Activated gamma-delta T cell (primary cell): ENCODE results near the gene RALGAPA1.
"Not testable (repeated sequence)": the region's sequence is repeated elsewhere in the genome, so short reads cannot be mapped to it uniquely, and the experiment has no call there.

ENCODE experiments used
- DNase-seq: peaks from one replicate; lab custom pipeline; 2025; lab: John Stamatoyannopoulos, UW

The RALGAPA1 gene

DNA sequence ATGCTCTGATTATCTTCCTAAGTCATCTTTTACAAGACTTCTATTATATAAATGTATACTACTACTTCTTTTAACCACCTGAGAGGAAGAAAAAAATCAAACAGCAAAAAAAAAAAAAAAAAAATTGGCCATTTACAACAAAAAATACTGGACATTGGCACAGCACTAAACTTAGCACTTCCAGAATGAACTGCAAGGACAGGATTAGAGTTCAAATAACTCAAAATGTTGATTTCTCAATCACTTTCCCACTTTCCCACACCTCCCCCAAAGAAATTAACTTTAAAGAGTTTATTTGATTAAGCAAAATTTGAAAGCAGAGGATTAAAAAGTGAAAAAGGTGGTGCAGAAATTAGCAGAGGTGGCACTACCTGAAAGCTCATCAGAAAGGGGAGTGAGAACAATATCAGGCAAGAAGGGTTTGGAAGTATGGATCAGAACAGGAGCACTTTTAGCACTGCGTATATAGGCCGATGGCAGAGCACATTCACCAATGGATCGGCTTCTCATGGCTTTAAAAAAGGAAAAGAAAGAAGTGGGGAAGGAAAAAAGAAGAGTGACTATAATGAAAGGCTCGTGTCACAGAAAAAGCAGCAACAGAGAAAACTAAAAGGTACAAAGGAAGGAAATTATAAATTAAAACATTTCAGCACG, 109.2 kb downstream of the RALGAPA1 start:
- no peak for DNase-seq

DNA sequence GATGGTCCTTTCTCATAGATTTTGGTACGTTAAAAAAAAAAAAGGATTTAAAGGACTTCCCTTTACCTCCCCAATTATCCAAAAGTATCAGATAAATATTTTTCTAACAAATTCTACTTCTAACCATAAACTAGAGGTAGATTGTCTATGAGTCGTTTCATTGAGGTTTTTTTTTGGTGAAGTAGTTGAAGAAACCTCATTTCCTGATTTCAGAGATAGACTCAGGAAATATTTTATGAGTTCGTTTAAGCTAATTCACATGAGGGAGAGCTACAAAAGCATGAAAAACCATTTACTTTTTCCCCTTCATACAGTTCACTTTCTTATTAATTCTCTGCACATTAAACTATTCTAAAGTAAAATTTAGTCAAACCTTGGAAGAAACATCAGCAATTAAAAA, 112.5 kb downstream of the RALGAPA1 start:
- DNase-seq: no peak

DNA sequence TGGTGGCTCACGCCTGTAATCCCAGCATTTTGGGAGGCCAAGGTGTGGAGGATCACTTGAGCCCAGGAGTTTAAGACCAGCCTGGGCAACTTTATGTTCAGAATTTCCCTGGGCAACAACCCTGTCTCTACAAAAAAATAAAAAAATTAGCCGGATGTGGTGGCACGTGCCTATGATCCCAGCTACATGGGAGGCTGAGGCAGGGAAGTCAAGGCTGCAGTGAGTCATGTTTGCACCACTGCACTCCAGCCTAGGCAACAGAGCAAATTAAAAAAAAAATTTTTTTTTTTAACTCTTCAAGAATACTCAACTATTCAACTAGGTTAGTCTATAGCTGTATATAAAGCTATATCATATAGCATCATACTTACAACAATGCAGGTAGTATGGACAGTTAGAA, 113.0 kb downstream of the RALGAPA1 start:
- no peak for DNase-seq

DNA sequence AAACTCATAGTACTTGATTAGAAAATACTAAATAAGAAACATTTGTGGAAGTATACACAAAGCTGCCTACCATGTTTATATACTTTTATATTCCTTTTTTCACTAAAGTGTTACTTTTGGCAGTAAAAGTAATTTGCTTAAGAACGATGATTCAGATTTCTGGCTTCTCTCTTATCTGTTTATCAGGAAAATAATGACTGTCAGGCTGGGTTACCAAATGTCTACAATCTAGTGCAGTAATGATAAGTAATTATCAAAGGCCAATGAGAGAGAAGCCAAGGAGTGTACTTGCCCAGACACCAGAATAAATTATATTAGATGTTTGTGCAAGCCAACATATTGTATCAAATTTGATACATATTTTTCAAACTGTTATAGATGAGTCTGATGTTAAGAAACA, 113.4 kb downstream of the RALGAPA1 start:
- no peak for DNase-seq

DNA sequence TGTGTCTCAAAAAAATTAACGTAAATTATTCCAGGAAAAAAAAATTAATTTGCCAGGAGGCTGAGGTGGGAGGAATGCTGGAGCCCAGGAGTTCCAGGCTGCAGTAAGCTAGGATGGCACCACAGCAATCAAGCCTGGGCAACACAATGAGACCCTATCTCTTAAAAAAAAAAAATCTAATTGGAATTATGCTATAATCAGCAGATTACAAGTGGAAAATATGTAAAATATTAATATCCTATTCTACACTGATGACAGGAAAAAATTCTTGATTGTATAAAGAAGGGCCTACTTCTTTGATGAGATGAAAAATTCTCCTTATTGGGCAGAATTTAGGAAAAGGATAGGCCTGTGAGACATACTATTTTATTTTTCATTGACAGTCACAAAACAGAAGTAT, 114.0 kb downstream of the RALGAPA1 start:
- no peak for DNase-seq

DNA sequence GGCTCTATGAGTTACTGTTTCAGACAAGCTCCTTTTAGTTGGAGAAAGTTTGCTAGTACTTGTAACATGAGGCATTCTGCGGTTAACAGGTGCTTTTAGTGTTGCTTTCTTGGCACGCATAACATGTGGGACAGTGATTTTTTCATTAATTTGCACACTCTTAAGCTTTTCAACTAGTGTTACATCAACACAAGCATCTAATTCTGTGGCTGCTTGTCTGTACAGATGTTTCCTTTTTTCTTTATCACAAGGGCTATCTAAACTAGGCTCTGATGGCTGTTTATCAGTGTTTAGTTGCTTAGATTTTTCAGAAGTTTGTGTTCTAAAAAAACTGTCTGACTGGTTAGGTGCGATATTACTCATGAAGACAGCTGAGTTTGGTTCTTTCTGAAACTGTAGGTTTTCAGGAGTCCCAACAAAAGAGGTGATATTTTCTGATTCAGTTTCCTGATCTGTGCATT, 120.1 kb downstream of the RALGAPA1 start:
- no peak for DNase-seq

DNA sequence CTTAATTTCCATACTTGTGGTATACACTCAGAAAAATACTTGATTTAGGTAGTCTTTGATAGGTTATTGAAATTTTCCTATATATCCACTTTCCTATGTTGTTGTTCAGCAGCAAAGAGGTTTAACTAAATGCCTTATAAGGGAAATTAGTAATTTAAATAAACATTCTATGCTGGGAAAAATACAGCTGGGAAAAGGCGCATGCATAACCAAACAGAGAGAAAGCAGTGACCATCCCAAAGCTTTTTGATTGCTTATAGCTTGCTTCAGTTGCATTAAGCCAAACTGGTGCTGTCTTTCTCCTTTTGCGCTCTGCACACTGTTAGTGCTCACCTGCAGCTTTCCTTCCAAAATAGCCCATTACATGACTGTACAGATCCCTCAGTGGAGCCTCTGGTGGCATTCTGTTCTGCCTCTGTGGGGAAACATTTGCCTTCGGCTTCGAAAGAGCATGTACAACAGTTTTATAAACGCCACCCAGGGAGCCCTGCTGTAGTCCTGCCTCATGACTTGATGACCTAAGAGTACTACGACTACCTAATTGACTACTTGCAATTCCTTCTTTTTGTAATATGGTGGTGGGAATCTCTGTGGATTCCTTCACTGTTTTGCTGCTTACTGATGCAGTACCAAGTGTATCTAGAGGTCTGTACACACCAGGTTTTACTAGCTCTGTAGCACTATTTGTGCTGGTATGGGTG, 120.8 kb downstream of the RALGAPA1 start:
- DNase-seq: no peak

DNA sequence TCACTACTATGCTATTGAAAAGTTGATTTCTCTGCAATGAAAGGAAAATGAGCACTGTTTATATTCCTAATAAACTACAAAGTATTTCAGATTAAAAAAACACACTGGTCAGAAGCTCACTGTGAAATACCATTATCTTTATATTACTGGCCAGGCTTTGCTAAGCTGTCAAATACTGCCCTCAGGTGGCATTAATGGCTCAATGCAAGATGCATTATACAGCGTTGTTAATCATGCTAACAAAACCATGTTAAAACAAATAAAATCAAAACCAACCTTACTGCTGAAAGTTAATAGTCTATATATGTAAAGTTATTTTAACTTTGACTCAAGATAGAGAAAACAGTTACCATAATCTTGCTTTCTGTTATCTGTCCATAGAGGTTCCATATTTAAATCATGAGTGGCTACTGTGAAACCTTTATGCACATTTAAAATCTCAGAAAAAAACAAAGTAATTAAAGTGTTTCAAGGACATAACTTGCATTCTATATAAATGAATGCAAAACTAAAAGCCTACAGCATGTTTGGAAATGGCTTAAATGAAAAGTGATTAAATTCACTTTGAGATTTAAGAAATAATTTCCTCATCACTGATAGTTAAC, 121.7 kb downstream of the RALGAPA1 start:
- DNase-seq: no peak

DNA sequence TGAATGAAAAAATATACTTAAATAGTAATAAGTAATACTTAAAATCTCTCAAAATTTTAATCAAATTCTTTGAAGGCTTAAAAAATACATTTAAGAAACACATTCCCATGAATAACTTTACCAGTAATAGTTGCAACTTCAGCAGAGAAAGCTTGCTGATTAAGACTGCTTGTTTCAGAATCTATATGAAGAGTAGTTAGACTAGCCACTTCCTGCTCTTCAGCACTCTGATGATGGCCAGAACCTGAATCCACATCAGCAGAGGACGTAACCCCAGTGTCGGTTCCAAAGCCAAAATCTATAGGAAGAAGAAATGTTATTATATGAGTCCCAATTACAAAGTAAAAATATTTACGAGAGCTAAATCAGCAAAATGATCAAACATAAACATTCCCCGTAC, 125.4 kb downstream of the RALGAPA1 start:
- not testable (repeated sequence) for DNase-seq

DNA sequence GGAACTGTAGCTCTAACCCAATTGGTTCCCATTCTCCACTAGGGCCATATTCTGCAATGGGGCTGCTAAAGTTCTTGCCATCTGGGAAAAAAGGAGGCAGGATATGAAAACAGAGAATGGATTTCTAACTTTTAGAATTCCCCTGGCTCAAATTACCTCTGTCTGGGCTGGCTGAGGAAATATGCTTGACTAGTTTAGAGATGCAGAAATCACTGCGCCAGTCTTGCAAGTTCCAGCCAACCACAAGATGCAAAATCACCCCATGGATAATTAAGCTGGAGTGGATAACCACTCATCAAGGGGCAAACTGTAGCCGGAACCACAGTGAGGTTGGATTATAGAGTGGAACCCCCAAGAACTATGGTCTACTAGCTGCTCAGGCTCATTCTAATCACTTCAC, 126.3 kb downstream of the RALGAPA1 start:
- DNase-seq: no peak

DNA sequence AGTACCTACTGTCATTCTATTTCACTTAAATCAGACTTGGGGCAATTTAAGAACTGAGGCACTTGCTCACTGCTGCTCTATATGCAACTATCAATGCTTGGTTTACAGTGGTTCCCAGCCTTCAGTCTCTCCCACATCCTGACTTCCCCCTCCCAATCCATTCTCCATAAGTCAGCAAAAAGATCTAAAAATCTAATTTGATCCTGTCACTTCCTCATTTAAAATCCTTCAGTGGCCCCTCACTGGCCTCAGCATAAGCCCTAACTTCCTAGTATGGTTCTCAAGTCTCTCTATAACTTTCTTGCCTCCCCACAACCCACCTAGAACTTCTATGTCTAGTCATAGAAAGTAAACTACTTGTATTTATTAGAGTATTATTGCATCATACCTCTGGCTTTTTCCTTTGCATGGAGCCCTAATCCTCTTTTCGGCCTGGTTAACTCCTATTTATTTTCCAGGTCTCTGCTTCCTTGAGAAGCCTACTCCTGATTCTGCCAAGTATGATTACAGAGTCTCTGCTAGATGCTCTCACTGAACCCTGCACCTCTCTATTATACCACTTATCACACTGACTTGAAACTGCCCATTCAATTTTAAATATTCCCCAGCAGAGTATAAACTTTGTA, 130.6 kb downstream of the RALGAPA1 start:
- no peak for DNase-seq

DNA sequence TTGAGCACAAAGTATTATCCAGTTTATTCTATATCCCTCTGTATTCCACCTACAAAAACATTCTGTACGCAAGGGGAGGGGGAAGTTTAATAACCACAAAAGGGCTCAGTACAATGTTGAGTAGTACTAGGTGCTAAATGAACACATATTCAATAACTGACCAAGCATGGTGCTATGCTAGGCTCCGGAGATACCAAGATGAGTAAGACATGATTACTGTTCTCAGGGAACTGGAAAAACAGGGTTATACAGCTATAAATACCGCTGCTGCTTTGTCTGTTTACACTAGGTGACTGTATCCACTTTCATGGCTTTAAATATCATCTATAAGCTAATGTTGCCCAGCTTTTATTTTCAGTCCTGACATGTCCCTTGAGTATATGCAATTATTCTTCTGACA, 139.3 kb downstream of the RALGAPA1 start:
- no peak for DNase-seq

DNA sequence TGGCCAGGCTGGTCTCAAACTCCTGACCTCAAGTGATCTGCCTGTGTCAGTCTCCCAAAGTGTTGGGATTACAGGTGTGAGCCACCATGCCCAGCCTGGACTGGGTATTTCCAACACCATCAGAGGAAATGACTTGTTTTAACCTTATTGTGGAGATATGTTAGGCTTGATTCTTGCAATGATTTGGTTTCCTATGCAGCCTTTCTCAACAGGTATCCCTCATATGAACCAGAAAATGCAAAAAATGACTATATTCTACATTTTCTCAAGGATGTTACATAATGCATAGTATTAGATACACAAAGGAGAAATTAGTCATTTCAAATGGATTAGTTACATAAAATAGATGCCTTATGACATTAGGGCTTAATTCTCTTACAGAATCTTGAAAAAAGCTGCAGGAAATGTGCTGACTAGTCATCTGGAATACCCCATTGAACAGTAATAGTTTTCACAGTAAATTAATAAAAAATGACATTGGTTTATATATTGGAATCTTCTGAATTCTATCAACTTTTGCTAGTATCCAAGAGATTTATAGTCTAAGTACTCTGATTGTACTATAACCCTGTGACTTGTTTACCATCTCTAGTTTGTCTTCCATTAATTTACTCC, 142.6 kb downstream of the RALGAPA1 start:
- DNase-seq: no peak

DNA sequence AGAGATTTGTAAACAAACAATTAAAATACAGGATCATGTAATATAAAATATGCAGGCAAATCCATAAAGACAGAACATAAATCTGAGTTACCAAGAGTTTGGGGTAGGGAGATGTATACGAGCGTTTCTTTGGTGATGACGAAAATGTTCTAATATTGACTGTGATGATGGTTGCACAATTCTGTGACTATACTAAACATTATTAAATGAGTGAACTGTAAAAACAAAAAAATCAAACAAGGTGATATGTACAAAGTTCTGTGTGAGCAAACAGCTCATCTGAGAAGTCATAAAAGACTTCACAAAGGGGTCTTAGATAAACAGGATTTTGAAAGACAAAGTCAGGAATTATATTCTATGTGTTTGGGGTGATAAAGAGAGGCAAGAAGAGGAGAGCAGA, 147.2 kb downstream of the RALGAPA1 start:
- DNase-seq: no peak

DNA sequence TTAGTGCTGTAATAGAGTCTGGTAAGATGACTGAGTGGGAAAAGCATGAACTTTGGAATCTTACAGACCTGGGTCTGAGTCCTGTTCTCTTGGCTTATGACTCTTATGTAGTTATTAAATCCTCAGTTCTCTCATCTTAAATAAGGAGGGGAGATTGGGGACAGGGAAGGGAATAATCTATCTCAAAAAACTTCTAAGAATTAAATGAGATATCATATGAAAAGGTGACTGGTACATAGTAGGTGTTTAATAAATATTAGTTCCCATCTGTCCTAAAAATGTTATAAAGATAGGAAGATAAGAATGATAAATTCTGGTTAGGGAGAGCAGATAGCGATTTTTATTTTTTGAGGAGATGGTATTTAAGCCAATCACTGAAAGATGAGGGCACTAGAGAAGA, 156.1 kb downstream of the RALGAPA1 start:
- DNase-seq: no peak

DNA sequence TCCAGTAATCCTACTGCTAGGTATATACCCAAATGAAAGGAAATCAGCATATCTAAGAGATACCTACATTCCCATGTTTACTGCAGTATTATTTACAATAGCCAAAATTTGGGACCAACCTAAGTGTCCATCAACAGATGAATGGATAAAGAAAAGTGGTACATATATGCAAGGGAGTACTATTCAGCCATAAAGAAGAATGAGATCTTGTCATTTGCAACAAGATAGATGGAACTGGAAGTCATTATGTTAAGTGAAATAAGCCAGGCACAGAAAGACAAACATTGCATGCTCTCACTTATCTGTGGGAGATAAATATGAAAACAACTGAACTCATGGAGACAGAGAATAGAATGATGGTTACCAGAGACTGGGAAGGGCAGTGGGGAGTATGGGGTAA, 165.6 kb downstream of the RALGAPA1 start:
- no peak for DNase-seq

DNA sequence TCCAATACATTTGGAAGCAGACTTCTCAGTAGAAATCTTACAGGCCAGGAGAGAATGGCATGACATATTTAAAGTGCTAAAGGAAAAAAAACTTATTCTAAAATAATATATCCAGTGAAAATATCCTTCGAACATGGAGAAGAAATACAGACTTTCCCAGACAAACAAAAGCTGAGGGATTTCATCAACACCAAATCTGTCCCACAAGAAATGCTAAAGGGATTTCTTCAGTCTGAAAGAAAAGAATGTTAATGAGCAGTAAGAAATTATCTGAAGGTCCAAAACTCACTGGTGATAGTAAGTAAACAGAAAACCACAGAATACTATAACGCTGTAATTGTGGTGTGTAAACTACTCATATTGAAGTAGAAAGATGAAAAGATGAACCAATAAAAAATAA, 171.2 kb downstream of the RALGAPA1 start:
- DNase-seq: no peak

DNA sequence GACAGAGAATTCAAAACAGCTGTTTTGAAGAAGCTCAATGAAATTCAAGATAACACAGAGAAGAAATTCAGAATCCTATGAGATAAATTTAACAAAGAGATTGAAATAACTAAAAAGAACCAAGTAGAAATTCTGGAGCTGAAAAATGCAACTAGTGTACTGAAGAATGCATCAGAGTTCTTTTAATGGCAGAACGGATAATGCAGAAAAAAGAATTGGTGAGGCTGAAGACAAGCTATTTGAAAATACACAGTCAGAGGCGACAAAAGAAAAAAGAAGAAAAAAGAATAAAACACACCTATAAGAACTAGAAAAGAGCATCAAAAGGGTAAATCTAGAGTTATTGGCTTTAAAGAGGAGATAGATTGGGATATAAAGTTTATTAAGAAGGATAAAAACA, 171.8 kb downstream of the RALGAPA1 start:
- DNase-seq: no peak

DNA sequence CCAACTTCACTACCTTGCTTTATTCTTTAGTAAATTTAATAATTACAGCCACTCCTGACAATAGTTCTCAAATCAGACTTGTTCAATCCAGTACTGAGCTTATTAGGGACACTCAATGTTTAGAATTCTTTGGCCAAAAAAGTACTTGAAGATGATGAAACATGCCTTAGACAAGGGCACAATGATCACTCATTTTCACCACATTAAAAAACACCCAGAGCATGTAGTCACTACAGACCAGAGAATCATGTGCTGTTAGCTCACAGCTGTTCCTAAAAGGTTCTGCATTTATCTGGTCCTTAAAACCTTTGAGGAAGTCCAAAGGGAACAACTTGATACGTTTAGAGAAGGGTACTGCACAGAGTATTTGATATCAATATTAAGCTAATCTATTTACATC, 176.4 kb downstream of the RALGAPA1 start:
- DNase-seq: no peak

DNA sequence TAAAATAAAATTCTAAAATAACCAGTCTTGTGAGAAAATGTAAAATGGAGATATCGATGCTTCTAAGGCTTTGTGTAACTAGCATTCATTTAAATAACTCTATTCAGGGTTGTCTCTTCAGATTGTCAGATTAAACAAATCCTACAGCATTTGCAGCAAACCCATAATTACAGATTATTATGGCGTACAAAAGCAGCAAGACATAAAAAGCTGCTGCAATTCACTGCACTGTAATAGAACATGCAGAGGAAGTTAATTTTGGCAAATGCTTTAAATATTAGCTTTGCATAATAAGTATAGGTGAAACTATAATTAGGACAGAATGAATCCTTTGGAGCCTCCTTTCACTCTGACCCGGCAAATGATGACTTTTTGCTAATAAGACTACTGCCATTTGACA, 176.8 kb downstream of the RALGAPA1 start:
- DNase-seq: no peak

DNA sequence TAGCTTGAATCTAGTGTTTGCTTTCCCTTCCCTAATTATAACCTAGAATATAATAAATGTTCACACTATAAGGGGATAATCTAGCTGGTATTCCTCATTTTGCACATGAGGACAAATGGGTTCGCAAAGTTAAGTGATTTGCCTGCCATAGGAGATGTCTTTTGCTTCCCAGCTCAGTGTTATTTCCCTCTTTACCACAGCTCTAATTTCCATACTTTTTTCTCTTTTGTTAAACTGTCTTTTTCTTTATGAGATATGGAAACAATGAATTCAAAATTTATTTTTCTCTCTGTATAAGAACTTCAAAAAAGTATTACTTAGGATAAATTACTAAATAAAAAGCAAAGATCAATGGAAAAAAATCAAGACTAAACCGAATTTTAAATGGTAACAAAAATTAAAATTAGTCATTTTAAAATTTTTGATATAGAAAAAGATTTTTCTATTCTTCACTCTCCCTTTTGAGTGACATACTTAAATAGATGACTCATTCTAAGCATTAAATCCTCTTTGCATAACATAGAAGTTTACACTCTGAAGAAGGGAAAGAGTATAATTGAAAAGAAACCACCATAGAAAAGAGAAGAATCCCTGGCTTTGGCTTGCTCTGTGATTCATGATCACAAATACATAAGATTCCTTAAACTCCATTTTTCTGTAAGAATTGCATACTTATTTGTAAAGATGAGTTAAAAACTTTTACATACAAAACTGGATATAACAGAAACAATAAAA, 177.9 kb downstream of the RALGAPA1 start:
- no peak for DNase-seq

DNA sequence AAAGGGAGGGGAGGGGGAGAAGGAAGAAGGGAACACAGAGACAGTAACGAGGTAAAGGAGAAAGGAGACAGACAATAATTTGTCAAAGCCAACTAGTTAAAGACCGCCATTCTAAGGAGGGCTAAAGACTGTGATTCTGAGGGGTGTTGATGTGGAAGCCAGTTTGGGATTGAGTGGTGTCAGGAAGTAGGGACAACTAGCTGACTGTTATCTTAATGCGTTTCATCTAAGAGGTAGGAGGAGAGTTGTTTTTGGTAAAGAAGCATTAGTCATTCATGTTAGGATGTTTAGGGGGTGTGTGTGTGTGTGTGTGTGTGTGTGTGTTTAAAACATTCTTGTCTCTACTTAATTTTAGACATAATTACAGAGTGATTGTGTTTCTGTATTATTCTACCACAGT, 180.1 kb downstream of the RALGAPA1 start:
- no peak for DNase-seq
